Right lung (tissue), 10 donors: ENCODE results near the gene COLQ. TPM values are rescaled to one million over a fixed set of nuclear protein-coding genes. Genes with fewer than 3 reads are reported as not detected.
"Not testable (repeated sequence)": the region's sequence is repeated elsewhere in the genome, so short reads cannot be mapped to it uniquely, and the experiment has no call there.

ENCODE experiments used
- DNase-seq, 2 donors: peaks; one replicate each; pipeline ENCODE4 v3.0.0-alpha.2; 2013
- long read RNA-seq, 8 donors: transcript quantifications; one replicate each; lab custom pipeline, GENCODE V29; 2026
- polyA plus RNA-seq, 5 donors: library from polyadenylated mRNA; unstranded; fragments of 120-200 nt; gene quantifications; one replicate each; pipeline versions ENCODE4 v1.2.1 to v1.2.3, GENCODE V29; 2013; ENCODE audit warnings: inconsistent platforms in 1 of 5, low replicate concordance in 1 of 5; ENCODE audit not compliant: insufficient read length in 5 of 5, insufficient read depth in 1 of 5

Gene COLQ
- 10 to 100 TPM in 1 of 5 donors, 1 to 10 TPM in 4; 7.4 to 12.7 (median 9.0) TPM for polyA plus RNA-seq
- long read RNA-seq, donor 1, result 0 reads
- long read RNA-seq, donor 2, result 0 reads
- long read RNA-seq, donor 3, result 0 reads
- long read RNA-seq, donor 4, result 0 reads
- long read RNA-seq, donor 5, result 0 reads
- long read RNA-seq, donor 6, result 0 reads
- long read RNA-seq, donor 7, result 0 reads
- long read RNA-seq, donor 8, result 0 reads

GRCh38 chr3:15521573-15521965 lies at the start of gene COLQ:
Gene COLQ, minus strand, starts transcription at chr3:15521706. Its CDS starts 81 bp downstream, at chr3:15521625.
- no peak for DNase-seq

GRCh38 chr3:15563190-15563589 lies 41.7 kb upstream of the COLQ start:
- DNase-seq, result no peak

- DNase-seq, result no peak
Observed at GRCh38 chr3:15562560-15562959, 41.1 kb upstream of the COLQ start.

GRCh38 chr3:15558581-15558980 lies 37.1 kb upstream of the COLQ start:
- DNase-seq, result no peak

GRCh38 chr3:15557511-15557946 lies 36.0 kb upstream of the COLQ start:
- DNase-seq, result peak; percentile 25 to 43

- no peak for DNase-seq
Observed at GRCh38 chr3:15556512-15556911, 35.0 kb upstream of the COLQ start.

- no peak for DNase-seq
Observed at GRCh38 chr3:15553749-15554148, 32.2 kb upstream of the COLQ start.

- no peak for DNase-seq
Observed at GRCh38 chr3:15551902-15552301, 30.4 kb upstream of the COLQ start.

GRCh38 chr3:15549846-15550245 lies 28.3 kb upstream of the COLQ start:
- DNase-seq, result no peak

- no peak for DNase-seq
Observed at GRCh38 chr3:15542614-15543013, 21.1 kb upstream of the COLQ start.

GRCh38 chr3:15541371-15541770 lies 19.9 kb upstream of the COLQ start:
- DNase-seq, result no peak

- no peak for DNase-seq
Observed at GRCh38 chr3:15539066-15539465, 17.6 kb upstream of the COLQ start.

- DNase-seq, result no peak
Observed at GRCh38 chr3:15538345-15538744, 16.8 kb upstream of the COLQ start.

GRCh38 chr3:15536856-15537255 lies 15.3 kb upstream of the COLQ start:
- DNase-seq, result no peak

GRCh38 chr3:15535732-15536131 lies 14.2 kb upstream of the COLQ start:
- DNase-seq, result no peak

GRCh38 chr3:15532614-15533013 lies 11.1 kb upstream of the COLQ start:
- not testable (repeated sequence) for DNase-seq

- DNase-seq, result no peak
Observed at GRCh38 chr3:15531346-15531745, 9.8 kb upstream of the COLQ start.

- no peak for DNase-seq
Observed at GRCh38 chr3:15528854-15529537, 7.5 kb upstream of the COLQ start.

GRCh38 chr3:15527031-15527459 lies 5.5 kb upstream of the COLQ start:
- DNase-seq, result peak; percentile 56 to 77

- no peak for DNase-seq
Observed at GRCh38 chr3:15525790-15526189, 4.3 kb upstream of the COLQ start.

- DNase-seq, result no peak
Observed at GRCh38 chr3:15523660-15524417, 2.3 kb upstream of the COLQ start.

- DNase-seq, result no peak
Observed at GRCh38 chr3:15522016-15522415, 510 bp upstream of the COLQ start.
